Liver (tissue), 9 donors: Measurements from ENCODE around the gene COL23A1. TPM values are rescaled to one million over a fixed set of nuclear protein-coding genes. Genes with fewer than 3 reads are reported as not detected.

Experiments used
- DNase-seq: peaks from one replicate; pipeline ENCODE4 v3.0.0-alpha.2; 2017; ENCODE audit warnings: low spot score
- H3K27ac ChIP-seq, 2 donors: one replicate each; pipeline ENCODE4 v1.7.0; 2013; ENCODE audit warnings: inconsistent platforms in 2 of 2, low read length in 2 of 2, control low read depth in 1 of 2, low read depth in 1 of 2, mild to moderate bottlenecking in 1 of 2
- H3K27me3 ChIP-seq, 4 donors: one replicate each; pipeline versions ENCODE4 v1.6.1 to v1.7.0; 2013; ENCODE audit warnings: low read length in 3 of 4, inconsistent platforms in 1 of 4, mild to moderate bottlenecking in 1 of 4, moderate library complexity in 1 of 4; ENCODE audit not compliant: control insufficient read depth in 4 of 4, insufficient read depth in 4 of 4
- H3K36me3 ChIP-seq, 4 donors: one replicate each; pipeline versions ENCODE4 v1.6.1 to v1.7.0; 2013; ENCODE audit warnings: low read length in 3 of 4, mild to moderate bottlenecking in 3 of 4, low read depth in 1 of 4, moderate library complexity in 1 of 4; ENCODE audit not compliant: control insufficient read depth in 4 of 4, insufficient read depth in 3 of 4
- H3K4me1 ChIP-seq, 4 donors: one replicate each; pipeline versions ENCODE4 v1.6.1 to v1.7.0; 2013; ENCODE audit warnings: low read length in 3 of 4, mild to moderate bottlenecking in 3 of 4, moderate library complexity in 1 of 4; ENCODE audit not compliant: control insufficient read depth in 4 of 4, insufficient read depth in 4 of 4
- H3K4me3 ChIP-seq, 3 donors: one replicate each; pipeline versions ENCODE4 v1.6.1 to v1.7.0; 2013; ENCODE audit warnings: low read length in 3 of 3, control low read depth in 1 of 3, low read depth in 1 of 3, mild to moderate bottlenecking in 1 of 3
- H3K9ac ChIP-seq, 2 donors: one replicate each; pipeline ENCODE4 v1.7.0; 2013; ENCODE audit warnings: low read length in 2 of 2, mild to moderate bottlenecking in 2 of 2, moderate library complexity in 2 of 2, control low read depth in 1 of 2, low read depth in 1 of 2
- H3K9me3 ChIP-seq, 4 donors: one replicate each; pipeline versions ENCODE4 v1.6.1 to v1.7.0; 2013; ENCODE audit warnings: low read length in 3 of 4; ENCODE audit not compliant: control insufficient read depth in 4 of 4
- ATF3 ChIP-seq: IDR thresholded peaks from 2 replicates; pipeline ENCODE4 v1.6.1; 2016; ENCODE audit warnings: antibody characterized with exemption
- CTCF ChIP-seq: fragments of 150-350 bp; IDR thresholded peaks from 2 replicates; pipeline ENCODE4 v1.5.1; 2017; ENCODE audit warnings: improper control_type of control experiment, low read depth, low read length; ENCODE audit not compliant: missing input control
- EGR1 ChIP-seq, 2 donors: IDR thresholded peaks; 2 replicates each; pipeline ENCODE4 v1.6.1; 2016 to 2018; ENCODE audit warnings: antibody characterized with exemption in 2 of 2, low read depth in 2 of 2
- FOXA1 ChIP-seq: IDR thresholded peaks from 2 replicates; pipeline ENCODE4 v1.6.1; 2016; ENCODE audit warnings: antibody characterized with exemption
- GABPA ChIP-seq, 2 donors: IDR thresholded peaks in 1 of 2; conservative IDR thresholded peaks in 1 of 2; 2 replicates each; pipeline ENCODE4 v1.6.1; 2016; ENCODE audit warnings: antibody characterized with exemption in 2 of 2, mild to moderate bottlenecking in 1 of 2, moderate library complexity in 1 of 2
- HNF4A ChIP-seq, 2 donors: conservative IDR thresholded peaks; 2 replicates each; pipeline ENCODE4 v1.6.1; 2016; ENCODE audit warnings: antibody characterized with exemption in 2 of 2, mild to moderate bottlenecking in 2 of 2
- HNF4G ChIP-seq: IDR thresholded peaks from 2 replicates; pipeline ENCODE4 v1.6.1; 2016; ENCODE audit warnings: antibody characterized with exemption
- JUND ChIP-seq, 2 donors: IDR thresholded peaks; 2 replicates each; pipeline ENCODE4 v1.6.1; 2016; ENCODE audit warnings: antibody characterized with exemption in 2 of 2
- MAX ChIP-seq: IDR thresholded peaks from 2 replicates; pipeline ENCODE4 v1.6.1; 2016; ENCODE audit warnings: antibody characterized with exemption
- NR2F2 ChIP-seq: IDR thresholded peaks from 2 replicates; pipeline ENCODE4 v1.6.1; 2016; ENCODE audit warnings: antibody characterized with exemption
- RAD21 ChIP-seq, 2 donors: IDR thresholded peaks; 2 replicates each; pipeline ENCODE4 v1.6.1; 2016; ENCODE audit warnings: antibody characterized with exemption in 2 of 2, mild to moderate bottlenecking in 2 of 2
- REST ChIP-seq: IDR thresholded peaks from 2 replicates; pipeline ENCODE4 v1.6.1; 2016; ENCODE audit warnings: antibody characterized with exemption, mild to moderate bottlenecking
- RXRA ChIP-seq, 2 donors: IDR thresholded peaks; 2 replicates each; pipeline ENCODE4 v1.6.1; 2017 to 2018; ENCODE audit warnings: antibody characterized with exemption in 2 of 2, mild to moderate bottlenecking in 1 of 2
- SP1 ChIP-seq: IDR thresholded peaks from 2 replicates; pipeline ENCODE4 v1.6.1; 2018; ENCODE audit warnings: antibody characterized with exemption, mild to moderate bottlenecking
- TAF1 ChIP-seq: conservative IDR thresholded peaks from 2 replicates; pipeline ENCODE4 v1.6.1; 2016; ENCODE audit warnings: antibody characterized with exemption, mild to moderate bottlenecking
- YY1 ChIP-seq: IDR thresholded peaks from 2 replicates; pipeline ENCODE4 v1.6.1; 2016; ENCODE audit warnings: antibody characterized with exemption, mild to moderate bottlenecking
- ZBTB33 ChIP-seq: IDR thresholded peaks from 2 replicates; pipeline ENCODE4 v1.6.1; 2016; ENCODE audit warnings: antibody characterized with exemption
- WGBS: extraction: QIAGEN DNeasy Blood & Tissue Kit; methylation state at CpG from one replicate; pipeline ENCODE4 v1.1.7; 2013; 5-methylcytosine and 5-hydroxymethylcytosine counted together
- polyA plus RNA-seq, 2 donors: library from polyadenylated mRNA; stranded (reverse) in 1 of 2; unstranded in 1 of 2; fragments of 200-250 nt in 1 of 2; fragments of >200 nt in 1 of 2; fragmentation: Nextera tagmentation in 1 of 2; extraction: Ambion mirVana in 1 of 2; gene quantifications; one replicate each; pipeline versions ENCODE4 v1.2.1 to v1.2.3, GENCODE V29; 2013 to 2015
- total RNA-seq, 2 donors: library from RNA; depleted of rRNA; stranded (reverse); fragments of >200 nt; gene quantifications; one replicate each; pipeline ENCODE4 v1.2.3, GENCODE V29; 2014
- donor health status: healthy.
- donor health status: healthy.
- donor health status: healthy.
- donor health status: healthy.
- donor health status: healthy.

COL23A1 gene
- total and polyA plus RNA-seq, 4 donors = 0.08 to 1.4 (median 0.27) TPM

GRCh38 chr5:178383919-178384815 lies 206.0 kb downstream of the COL23A1 start:
- TF ChIP-seq FOXA1 (no peak), TAF1 (no peak), ATF3 (no peak), YY1 (no peak), GABPA (IDR thresholded peaks at IDR 0.05 in 1 of 2, conservative IDR thresholded peaks at IDR 0.05 in 1 of 2) (no peak)
- Histone ChIP-seq H3K9ac (no peak overlapping the region), H3K4me3 (no peak overlapping the region), H3K4me1 (peaks cover 0 to 4% (median 0%) of the 10 kb centered on the region in 4 donors), H3K9me3 (no peaks in the 10 kb centered on the region), H3K27ac (no peak overlapping the region), H3K27me3 (no peaks in the 10 kb centered on the region), H3K36me3 (no peaks in the 10 kb centered on the region)
- no peak for DNase-seq
- WGBS = 74% methylated on average over 42 of the region's 42 CpGs

- no peaks in the 10 kb centered on the region for H3K36me3 ChIP-seq
- no peak for DNase-seq
- H3K9me3 ChIP-seq = no peaks in the 10 kb centered on the region
- WGBS = 93% methylated on average over 13 of the region's 13 CpGs
- no peaks in the 10 kb centered on the region for H3K27me3 ChIP-seq
- peaks cover 0 to 4% (median 0%) of the 10 kb centered on the region in 4 donors for H3K4me1 ChIP-seq
- H3K4me3 ChIP-seq = no peak overlapping the region
- no peak overlapping the region for H3K27ac ChIP-seq
- TF ChIP-seq NR2F2 (no peak), RXRA (IDR thresholded peaks at IDR 0.05) (no peak), ZBTB33 (no peak), HNF4A (conservative IDR thresholded peaks at IDR 0.05) (no peak), GABPA (IDR thresholded peaks at IDR 0.05 in 1 of 2, conservative IDR thresholded peaks at IDR 0.05 in 1 of 2) (no peak), YY1 (no peak), RAD21 (IDR thresholded peaks at IDR 0.05) (no peak), CTCF (no peak), TAF1 (no peak), ATF3 (no peak), HNF4G (no peak), MAX (no peak), JUND (IDR thresholded peaks at IDR 0.05) (no peak), SP1 (no peak), REST (no peak), EGR1 (IDR thresholded peaks at IDR 0.05; ENCODE audit: low read depth in 2 of 2) (no peak)
- H3K9ac ChIP-seq = no peak overlapping the region
Observed at GRCh38 chr5:178383301-178383918, 206.8 kb downstream of the COL23A1 start.
